K562 (cell line): ENCODE data around the gene TTC21A. TPM values are rescaled to one million over a fixed set of nuclear protein-coding genes. Genes with fewer than 3 reads are reported as not detected.

Source experiments
- ATAC-seq: fragments of 200-7000 bp; cut with Tn5 transposase; 3 replicates; pipeline ENCODE4 v1.9.1; 2020; ENCODE audit warnings: moderate library complexity
- BruUV-seq: library from RNA; stranded (reverse); fragments of 400-500 nt; replicated peaks from 2 replicates; lab custom pipeline; 2021; lab: Mats Ljungman, UMichigan
- CTCF ChIA-PET: fragments of 300-600 bp; formaldehyde crosslinking; extraction: SDS; loops from one replicate; lab custom pipeline; 2021; ENCODE audit warnings: low intra/inter-chr PET ratio; lab: Yijun Ruan, JAX
- POLR2A ChIA-PET: fragments of 300-600, 350-650 bp; sonication (Branson Sonifier 250); formaldehyde crosslinking; extraction: SDS; loops from one replicate; lab custom pipeline; 2021; ENCODE audit warnings: antibody characterized with exemption, inconsistent platforms; lab: Yijun Ruan, JAX
- DNase-seq, 4 experiments: peaks; one replicate each; pipeline versions ENCODE4 v3.0.0 to v3.0.0-alpha.2; 2011 to 2018; ENCODE audit warnings: low spot score in 3 of 4, mixed read lengths in 3 of 4; ENCODE audit errors: extremely low read depth in 1 of 4
- FAIRE-seq: peaks from 2 replicates; lab custom pipeline; 2011; peaks lifted over from hg19 to GRCh38; lab: Jason Lieb, UNC
- H2AFZ ChIP-seq: 2 replicates; pipeline ENCODE4 v1.6.0; 2011; ENCODE audit warnings: low read depth, low read length, control low read depth, inconsistent platforms
- H3K27ac ChIP-seq: fragments of 200-600 bp; 3 replicates; pipeline ENCODE4 v1.8.0; 2011; ENCODE audit warnings: low read depth, mild to moderate bottlenecking, control low read depth, inconsistent platforms, low read length, moderate library complexity, mixed read lengths; ENCODE audit errors: extremely low read depth
- H3K27me3 ChIP-seq, 2 experiments: fragments of 300-600 bp in 1 of 2; 2 replicates in 1 of 2; 3 replicates in 1 of 2; pipeline versions ENCODE4 v1.6.0 to v1.8.0; 2011; ENCODE audit warnings: inconsistent platforms in 2 of 2, low read length in 2 of 2, mild to moderate bottlenecking in 1 of 2, mixed read lengths in 1 of 2, moderate library complexity in 1 of 2; ENCODE audit not compliant: control insufficient read depth in 2 of 2, insufficient read depth in 2 of 2
- H3K36me3 ChIP-seq: fragments of 300-600 bp; 3 replicates; pipeline ENCODE4 v1.8.0; 2011; ENCODE audit warnings: mild to moderate bottlenecking, low read length, inconsistent platforms; ENCODE audit not compliant: control insufficient read depth, insufficient read depth
- H3K4me1 ChIP-seq, 2 experiments: fragments of 200-600 bp in 1 of 2; replicated peaks in 1 of 2; 2 replicates in 1 of 2; 3 replicates in 1 of 2; pipeline versions ENCODE4 v1.5.1 to v1.8.0; 2011; ENCODE audit warnings: inconsistent platforms in 2 of 2, low read length in 2 of 2, mild to moderate bottlenecking in 1 of 2, mixed read lengths in 1 of 2, moderate library complexity in 1 of 2; ENCODE audit not compliant: control insufficient read depth in 2 of 2, insufficient read depth in 2 of 2
- H3K4me2 ChIP-seq: 2 replicates; pipeline ENCODE4 v1.6.1; 2011; ENCODE audit warnings: low read length, control low read depth, inconsistent platforms, mixed read lengths; ENCODE audit not compliant: insufficient read depth
- H3K4me3 ChIP-seq: fragments of 200-600 bp; sonication (generic), shearing (Covaris generic); 2 replicates; pipeline ENCODE4 v1.5.1; 2016; ENCODE audit warnings: control low read depth, inconsistent platforms
- H3K79me2 ChIP-seq: fragments of 200-600 bp; 3 replicates; pipeline ENCODE4 v1.8.0; 2011; ENCODE audit warnings: low read length, inconsistent platforms; ENCODE audit not compliant: control insufficient read depth, insufficient read depth
- H3K9ac ChIP-seq, 2 experiments: 2 replicates each; pipeline versions ENCODE4 v1.6.0 to v1.6.1; 2011; ENCODE audit warnings: low read depth in 2 of 2, low read length in 2 of 2, control low read depth in 1 of 2, inconsistent platforms in 1 of 2, mild to moderate bottlenecking in 1 of 2, mixed read lengths in 1 of 2; ENCODE audit not compliant: insufficient read depth in 1 of 2
- H3K9me1 ChIP-seq: one replicate; pipeline ENCODE4 v1.6.0; 2011; ENCODE audit warnings: inconsistent platforms, mild to moderate bottlenecking, low read length, moderate library complexity; ENCODE audit not compliant: control insufficient read depth, insufficient read depth
- H3K9me3 ChIP-seq: replicated peaks from 2 replicates; pipeline ENCODE4 v1.5.1; 2011; ENCODE audit warnings: low read depth, low read length, inconsistent platforms; ENCODE audit not compliant: control insufficient read depth, insufficient read depth
- H4K20me1 ChIP-seq: replicated peaks from 2 replicates; pipeline ENCODE4 v1.6.1; 2011; ENCODE audit warnings: low read length, inconsistent platforms, mixed read lengths; ENCODE audit not compliant: control insufficient read depth, insufficient read depth
- RFX1 ChIP-seq: fragments of 450-650 bp; IDR thresholded peaks from 2 replicates; pipeline ENCODE4 v1.6.1; 2016; ENCODE audit warnings: mild to moderate bottlenecking, moderate library complexity
- ZNF184 ChIP-seq: sonication (generic); formaldehyde crosslinking; IDR thresholded peaks from 2 replicates; pipeline ENCODE4 v1.5.0; 2020; ENCODE audit warnings: missing genetic modification reagents
- WGBS: fragments of 100-300 bp; shearing (Covaris generic); methylation state at CpG from one replicate; pipeline ENCODE4 v1.1.6; 2016; ENCODE audit warnings: low coverage, mixed read lengths; ENCODE audit not compliant: insufficient coverage; ENCODE audit errors: missing lambda C conversion rate; 5-methylcytosine and 5-hydroxymethylcytosine counted together
- in situ Hi-C: fragments of 300-500 bp; cut with MboI; formaldehyde crosslinking; loops from 4 replicates; pipeline ENCODE4 v1.15.0; 2018; ENCODE audit warnings: inconsistent platforms, mixed read lengths
- intact Hi-C: fragments of 100-400 bp; cut with micrococcal nuclease; formaldehyde crosslinking; loops from 2 replicates; pipeline ENCODE4 v1.14.2; 2022
- polyA plus RNA-seq, 8 experiments: library from polyadenylated mRNA; depleted of rRNA in 4 of 8; stranded (reverse) in 5 of 8; unstranded in 3 of 8; fragments of >200 nt; fragmentation: Nextera tagmentation in 2 of 8; fragmentation: Illumina TruSeq in 1 of 8; extraction: Ambion mirVana in 2 of 8; extraction: Trizol in 1 of 8; gene quantifications; 2 replicates each; pipeline versions ENCODE4 v1.2.1 to v1.2.3, GENCODE V29; 2011 to 2014; ENCODE audit warnings: inconsistent platforms in 1 of 8, missing spikeins in 1 of 8
- total RNA-seq, 7 experiments: library from RNA; depleted of rRNA in 6 of 7; stranded (reverse); fragments of >200 nt in 6 of 7; fragmentation: Illumina TruSeq in 2 of 7; extraction: Trizol in 2 of 7; gene quantifications; 2 replicates each; pipeline versions ENCODE4 v1.2.1 to v1.2.3, GENCODE V29; 2011 to 2021; ENCODE audit warnings: low replicate concordance in 1 of 7
- TF ChIP-seq, protein P1 (sequence below), 2 experiments: fragments of 200-800 bp in 1 of 2; sonication (Bioruptor generic) in 1 of 2; sonication (generic) in 1 of 2; formaldehyde crosslinking in 1 of 2; IDR thresholded peaks in 1 of 2; conservative IDR thresholded peaks in 1 of 2; 2 replicates each; pipeline versions ENCODE4 v1.5.0 to v1.6.1; 2016 to 2020; ENCODE audit warnings: missing compliant biosample characterization in 1 of 2, missing genetic modification characterization in 1 of 2, missing genetic modification reagents in 1 of 2

TTC21A gene
- total and polyA plus RNA-seq, 9 of the 15 experiments (the other 6 are each of a cell fraction or from before 2014, with no cell fraction given), result 0.22 to 1.4 (median 0.70) TPM

- POLR2A ChIA-PET, result interaction anchor here (0.6 to 4.1 kb wide), 10 partner anchors 9 to 161 kb away, joined by 3 to 21 read pairs (median 4); no protein-coding TSS in a partner anchor
- H3K4me1 ChIP-seq, result no peaks in the 10 kb centered on the region; a peak in 1 of 5 replicates
- intact Hi-C loops (loop anchor here (2.0 to 5.0 kb wide), 3 partner anchors 21 to 250 kb away; no protein-coding TSS in a partner anchor), in situ Hi-C loops (loop anchor here (5.0 to 10.0 kb wide), 3 partner anchors 60 to 257 kb away; partner anchors contain the start of gene SLC25A38)
- no peaks in the 10 kb centered on the region for H3K9me1 ChIP-seq
- H2AFZ ChIP-seq, result no peak overlapping the region
- H3K9me3 ChIP-seq, result no peaks in the 10 kb centered on the region
- CTCF ChIA-PET, result interaction anchor here (2.2 to 3.0 kb wide), 2 partner anchors 57 to 160 kb away, joined by 10 to 42 read pairs; no protein-coding TSS in a partner anchor
- FAIRE-seq, result no peak
- H3K4me2 ChIP-seq, result no peak overlapping the region
- H3K36me3 ChIP-seq, result no peaks in the 10 kb centered on the region
- no peak for DNase-seq
- TF ChIP-seq ZNF184 (CRISPR knock-in tag), result no peak
- TF ChIP-seq, protein P1, sequence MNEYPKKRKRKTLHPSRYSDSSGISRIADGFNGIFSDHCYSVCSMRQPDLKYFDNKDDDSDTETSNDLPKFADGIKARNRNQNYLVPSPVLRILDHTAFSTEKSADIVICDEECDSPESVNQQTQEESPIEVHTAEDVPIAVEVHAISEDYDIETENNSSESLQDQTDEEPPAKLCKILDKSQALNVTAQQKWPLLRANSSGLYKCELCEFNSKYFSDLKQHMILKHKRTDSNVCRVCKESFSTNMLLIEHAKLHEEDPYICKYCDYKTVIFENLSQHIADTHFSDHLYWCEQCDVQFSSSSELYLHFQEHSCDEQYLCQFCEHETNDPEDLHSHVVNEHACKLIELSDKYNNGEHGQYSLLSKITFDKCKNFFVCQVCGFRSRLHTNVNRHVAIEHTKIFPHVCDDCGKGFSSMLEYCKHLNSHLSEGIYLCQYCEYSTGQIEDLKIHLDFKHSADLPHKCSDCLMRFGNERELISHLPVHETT (CRISPR knock-in tag; conservative IDR thresholded peaks at IDR 0.05 in 1 of 2, IDR thresholded peaks at IDR 0.05 in 1 of 2), result no peak
- TF ChIP-seq RFX1, result peak; percentile 71; the same call in 1 of the 2 replicates
- no peak overlapping the region for H3K27ac ChIP-seq
- no peaks in the 10 kb centered on the region for H4K20me1 ChIP-seq
- no peak overlapping the region for H3K4me3 ChIP-seq
- no peaks in the 10 kb centered on the region for H3K79me2 ChIP-seq
- 15% methylated on average over 7 of the region's 7 CpGs for WGBS
- no peak for ATAC-seq
- peak overlapping the region in 1 of 2 experiments; percentile 15; a peak in 1 of 4 replicates for H3K9ac ChIP-seq
- H3K27me3 ChIP-seq, result no peaks in the 10 kb centered on the region
- BruUV-seq, result no TSS peak
Observed at GRCh38 chr3:39127269-39127907, 19.9 kb downstream of the TTC21A start.
